ENCODE results near the gene DMRTA2.

- TF ChIP-seq, protein P1, sequence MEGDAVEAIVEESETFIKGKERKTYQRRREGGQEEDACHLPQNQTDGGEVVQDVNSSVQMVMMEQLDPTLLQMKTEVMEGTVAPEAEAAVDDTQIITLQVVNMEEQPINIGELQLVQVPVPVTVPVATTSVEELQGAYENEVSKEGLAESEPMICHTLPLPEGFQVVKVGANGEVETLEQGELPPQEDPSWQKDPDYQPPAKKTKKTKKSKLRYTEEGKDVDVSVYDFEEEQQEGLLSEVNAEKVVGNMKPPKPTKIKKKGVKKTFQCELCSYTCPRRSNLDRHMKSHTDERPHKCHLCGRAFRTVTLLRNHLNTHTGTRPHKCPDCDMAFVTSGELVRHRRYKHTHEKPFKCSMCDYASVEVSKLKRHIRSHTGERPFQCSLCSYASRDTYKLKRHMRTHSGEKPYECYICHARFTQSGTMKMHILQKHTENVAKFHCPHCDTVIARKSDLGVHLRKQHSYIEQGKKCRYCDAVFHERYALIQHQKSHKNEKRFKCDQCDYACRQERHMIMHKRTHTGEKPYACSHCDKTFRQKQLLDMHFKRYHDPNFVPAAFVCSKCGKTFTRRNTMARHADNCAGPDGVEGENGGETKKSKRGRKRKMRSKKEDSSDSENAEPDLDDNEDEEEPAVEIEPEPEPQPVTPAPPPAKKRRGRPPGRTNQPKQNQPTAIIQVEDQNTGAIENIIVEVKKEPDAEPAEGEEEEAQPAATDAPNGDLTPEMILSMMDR (IDR thresholded peaks at IDR 0.05), result peak; percentile 50 to 67 (median 57)
- no peak for TF ChIP-seq POLR2A (IDR thresholded peaks at IDR 0.05)
Observed at GRCh38 chr1:50368179-50369007, 54.9 kb downstream of the DMRTA2 start.
